ENCODE data around the gene EFCAB12.

EFCAB12 gene

DNA sequence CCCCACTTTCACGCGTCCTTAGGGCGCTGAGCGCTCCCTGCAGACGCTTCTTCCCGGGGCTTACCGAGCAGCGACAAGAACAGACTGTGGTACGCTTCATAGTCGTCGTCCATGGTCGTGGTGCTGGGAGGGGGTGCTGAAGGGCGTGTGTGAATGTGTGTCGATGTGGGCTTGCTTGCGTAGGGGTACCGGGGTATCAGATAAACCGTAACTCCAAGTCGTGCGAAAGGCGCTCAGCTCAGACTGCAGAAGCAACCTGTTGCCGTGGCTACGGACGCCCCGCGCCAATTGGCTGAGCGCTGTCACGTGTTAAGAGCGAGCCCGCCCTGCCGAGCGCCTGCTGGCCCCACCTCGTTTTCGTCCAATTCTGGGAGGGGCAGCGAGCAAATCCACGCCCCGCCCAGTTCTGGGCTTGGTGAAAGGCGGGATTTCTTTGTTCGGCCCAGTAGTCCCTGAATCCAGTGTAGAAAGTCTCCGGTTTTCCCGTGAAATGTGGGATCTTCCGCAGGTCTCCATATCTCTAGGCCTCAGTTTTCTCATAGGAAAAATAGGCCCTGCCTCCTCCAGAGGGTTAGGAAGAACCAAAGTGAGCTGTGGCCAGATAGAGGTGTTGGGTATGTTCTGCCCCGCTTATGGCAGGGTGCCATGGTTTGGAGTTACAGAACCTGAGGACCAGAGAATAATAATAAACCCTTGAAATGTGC lies at the start of gene EFCAB12:
Gene EFCAB12 (minus strand): TSS at position 261 of the 704 bp plus-strand sequence. CDS start 148 bp downstream, at position 113.
- peak; percentile 93 for DNase-seq

DNA sequence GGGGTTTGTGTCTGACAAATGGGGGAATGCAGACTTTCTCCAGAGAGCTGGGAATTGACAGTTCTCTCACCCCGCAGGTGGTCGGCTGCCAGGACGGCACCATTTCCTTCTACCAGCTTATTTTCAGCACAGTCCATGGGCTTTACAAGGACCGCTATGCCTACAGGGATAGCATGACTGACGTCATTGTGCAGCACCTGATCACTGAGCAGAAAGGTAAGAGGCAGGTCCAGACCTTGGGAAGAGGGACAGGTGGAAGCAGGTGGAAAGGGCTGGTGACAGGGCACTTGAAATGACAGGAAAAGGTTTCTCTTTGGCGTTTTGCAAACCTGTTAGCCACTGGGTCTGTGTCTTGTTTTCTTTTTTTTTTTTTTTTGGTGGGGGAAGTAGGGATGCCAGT lies 48.1 kb upstream of the EFCAB12 start:
- no peak for DNase-seq

DNA sequence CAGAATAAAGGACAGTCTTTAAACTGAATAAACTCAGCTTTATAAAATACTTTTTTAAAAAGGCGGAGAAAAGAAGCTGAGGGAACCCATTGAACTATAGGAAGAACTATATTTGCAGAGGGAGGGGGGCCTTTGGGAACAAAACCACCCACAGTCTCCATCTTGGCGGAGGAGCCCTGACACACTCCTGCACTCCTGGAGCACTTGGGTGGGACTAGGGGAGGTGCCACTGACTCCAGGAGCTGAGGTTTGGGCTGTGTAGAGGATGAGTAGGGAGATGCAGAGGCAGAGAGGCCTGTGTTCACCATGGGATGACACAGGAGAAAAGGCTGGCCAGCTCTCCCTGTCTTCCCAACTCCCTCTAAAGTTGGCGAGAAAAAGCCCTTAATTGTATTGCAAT lies 47.4 kb upstream of the EFCAB12 start:
- DNase-seq = no peak

DNA sequence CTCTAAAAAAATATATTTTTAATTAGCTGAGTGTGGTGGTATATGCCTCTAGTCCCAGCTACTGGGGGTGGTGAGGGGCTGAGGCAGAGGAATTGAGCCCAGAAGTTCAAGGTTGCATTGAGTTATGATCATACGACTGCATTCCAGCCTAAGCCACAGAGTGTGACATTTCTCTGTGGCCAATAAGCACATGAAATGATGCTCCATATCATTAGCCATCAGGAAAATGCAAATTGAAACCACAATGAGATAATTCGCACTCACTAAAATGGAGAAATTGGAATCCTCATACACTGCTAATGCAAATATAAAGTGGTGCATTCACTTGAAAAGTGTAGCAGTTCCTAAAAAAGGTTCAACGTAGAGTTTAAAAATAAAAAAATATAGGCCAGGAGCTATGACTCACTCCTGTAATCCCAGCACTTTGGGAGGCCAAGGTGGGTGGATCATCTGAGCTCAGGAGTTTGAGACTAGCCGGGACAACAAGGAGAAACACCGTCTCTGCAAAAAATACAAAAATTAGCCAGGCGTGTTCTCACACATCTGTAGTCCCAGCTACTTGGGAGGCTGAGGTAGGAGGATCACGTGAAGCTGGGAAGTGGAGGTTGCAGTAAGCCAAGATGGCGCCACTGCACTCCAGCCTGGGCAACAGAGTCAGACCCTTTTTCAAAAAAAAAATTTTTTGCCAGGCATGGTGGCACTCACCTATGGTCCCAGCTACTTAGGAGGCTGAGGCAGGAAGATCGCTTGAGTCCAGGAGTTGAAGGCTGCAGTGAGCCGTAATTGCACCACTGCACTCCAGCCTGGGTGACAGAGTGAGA lies 46.8 kb upstream of the EFCAB12 start:
- DNase-seq = no peak

DNA sequence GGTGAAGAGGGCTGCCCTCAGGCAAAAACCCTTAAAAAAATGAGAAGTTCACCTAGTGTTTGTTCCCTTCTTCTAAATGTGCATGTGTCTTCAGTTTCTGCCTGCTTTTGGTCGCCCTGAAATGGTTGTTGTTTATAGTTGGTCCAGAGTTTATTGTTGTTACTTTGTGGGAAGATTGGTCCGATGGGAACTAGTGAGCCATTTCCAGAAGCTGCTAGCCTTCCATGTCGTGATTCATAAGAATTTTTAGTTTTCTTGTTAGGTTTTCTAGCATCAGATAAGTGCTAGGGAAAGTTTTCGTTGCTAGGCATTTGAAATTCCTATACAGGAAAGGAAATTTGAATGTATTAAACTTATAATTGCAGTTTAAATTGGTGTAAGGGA lies 45.3 kb upstream of the EFCAB12 start:
- DNase-seq = no peak

DNA sequence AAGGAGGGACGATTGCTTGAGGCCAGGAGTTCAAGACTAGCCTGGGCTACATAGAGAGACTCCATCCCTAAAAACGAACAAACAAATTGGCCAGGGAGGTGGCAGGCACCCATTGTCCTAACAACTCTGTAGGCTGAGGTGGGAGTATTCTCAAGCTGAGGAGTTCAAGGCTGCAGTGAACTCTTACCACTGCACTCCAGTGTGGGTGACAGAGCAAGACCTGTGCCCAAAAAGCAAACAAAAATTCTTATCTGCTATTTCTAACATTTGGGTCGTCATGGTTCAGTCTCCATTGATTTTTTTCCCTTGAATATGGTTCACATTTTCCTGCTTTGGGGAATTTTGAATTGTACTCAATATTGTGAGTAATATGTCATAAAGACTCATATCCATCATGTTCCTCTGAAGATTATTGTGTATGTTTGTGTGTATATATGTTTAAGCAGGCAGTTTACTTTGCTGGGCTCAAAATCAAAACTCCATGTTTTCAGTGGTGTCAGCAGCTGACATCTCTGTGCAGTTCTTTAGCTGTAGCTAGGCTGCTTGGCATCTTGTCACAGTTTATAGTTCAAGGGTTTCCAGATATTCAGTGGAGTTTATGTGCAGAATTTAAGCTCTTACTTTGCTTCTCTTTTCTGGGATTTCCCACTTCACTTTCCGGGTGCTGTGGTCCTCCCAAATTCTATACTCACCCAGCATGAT lies 44.8 kb upstream of the EFCAB12 start:
- DNase-seq = no peak

DNA sequence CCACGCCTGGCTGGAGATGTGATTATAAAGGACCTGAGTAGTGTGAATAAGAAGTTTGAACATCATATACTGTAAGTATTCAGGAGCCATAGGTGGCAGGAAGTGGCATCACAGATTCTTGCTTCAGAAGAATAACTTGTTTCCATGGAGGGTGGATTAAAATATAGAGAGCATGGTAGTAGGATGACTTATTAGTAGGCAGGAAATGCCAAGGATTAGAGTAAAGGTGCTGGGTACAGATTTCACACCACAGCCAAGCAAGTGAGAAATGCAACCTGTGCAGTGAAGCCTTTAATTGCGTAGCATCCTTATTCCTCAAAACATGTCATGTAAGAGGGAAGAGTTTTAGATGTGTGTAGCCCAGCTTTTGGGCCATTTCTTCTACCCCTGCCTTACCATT lies 42.4 kb upstream of the EFCAB12 start:
- no peak for DNase-seq

DNA sequence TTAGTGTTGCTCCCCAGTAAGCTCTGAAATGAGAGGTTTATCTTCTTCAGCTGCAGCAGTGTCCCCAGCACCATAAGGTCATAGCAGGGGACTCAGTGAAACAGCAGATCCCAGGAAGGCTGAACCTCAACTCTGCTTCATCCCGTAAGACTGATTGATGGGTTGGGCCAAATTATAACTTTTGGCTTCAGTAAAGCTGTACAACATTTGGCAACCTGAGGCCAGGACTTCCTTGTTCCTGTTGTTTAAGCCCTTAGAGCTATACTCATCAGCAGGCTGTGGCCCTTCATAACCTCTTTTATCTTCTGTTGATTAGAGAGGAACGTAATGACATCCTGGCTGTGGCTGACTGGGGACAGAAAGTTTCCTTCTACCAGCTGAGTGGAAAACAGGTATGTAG lies 40.6 kb upstream of the EFCAB12 start:
- no peak for DNase-seq

DNA sequence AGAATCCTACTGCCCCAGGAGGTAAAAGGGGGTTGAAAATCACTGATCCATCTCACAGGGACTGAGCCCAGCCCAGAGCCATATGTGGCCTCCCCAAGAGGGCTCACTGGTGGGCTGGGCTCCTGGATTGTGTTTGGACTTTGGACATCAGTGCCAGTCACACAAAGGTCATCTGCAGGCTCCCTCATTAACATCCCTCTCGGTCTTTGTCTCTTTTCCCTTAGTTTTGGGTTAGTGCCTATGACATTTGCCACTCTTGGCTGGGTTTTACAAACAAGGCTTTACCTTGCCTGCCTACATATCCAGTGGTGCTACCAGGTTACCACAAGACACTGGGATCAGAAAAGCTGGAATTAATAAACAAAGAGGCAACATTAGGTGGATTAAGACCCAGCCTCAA lies 39.5 kb upstream of the EFCAB12 start:
- no peak for DNase-seq

DNA sequence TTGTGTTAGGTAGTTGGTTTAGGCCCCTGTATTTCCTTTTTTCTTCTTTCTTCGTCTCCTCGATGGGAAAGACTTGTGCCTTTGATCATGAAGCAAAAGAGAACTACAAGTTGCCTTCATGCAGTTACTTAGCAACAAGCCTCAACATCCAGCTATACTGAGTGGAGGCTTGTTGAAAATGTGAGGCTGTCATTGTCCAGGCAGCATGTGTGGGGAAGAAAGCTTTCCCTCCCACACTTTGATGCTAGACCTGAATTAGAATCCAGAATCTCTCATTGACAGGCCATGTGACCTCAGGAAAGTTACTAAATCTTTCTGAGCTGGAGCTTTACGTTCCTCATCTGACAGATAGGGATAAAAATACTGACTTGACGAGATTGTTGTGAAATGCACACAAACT lies 35.3 kb upstream of the EFCAB12 start:
- DNase-seq = no peak

DNA sequence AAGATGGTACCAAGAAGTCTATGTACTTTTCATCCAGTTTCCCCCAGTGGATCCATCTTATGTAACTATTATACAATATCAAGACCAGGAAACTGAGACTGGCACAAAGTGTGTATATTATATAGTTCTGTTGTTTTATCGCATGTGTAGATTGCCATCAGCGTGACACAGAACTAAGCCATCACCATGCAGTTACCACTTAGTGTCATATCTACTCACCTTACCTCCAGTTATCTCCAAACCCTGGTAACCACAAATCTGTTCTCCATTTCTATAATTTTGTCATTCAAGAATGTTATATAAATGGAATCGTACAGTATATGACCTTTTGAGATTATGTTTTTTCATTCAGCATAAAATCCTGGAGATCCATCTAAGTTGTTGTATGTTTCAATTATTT lies 34.7 kb upstream of the EFCAB12 start:
- DNase-seq = no peak

DNA sequence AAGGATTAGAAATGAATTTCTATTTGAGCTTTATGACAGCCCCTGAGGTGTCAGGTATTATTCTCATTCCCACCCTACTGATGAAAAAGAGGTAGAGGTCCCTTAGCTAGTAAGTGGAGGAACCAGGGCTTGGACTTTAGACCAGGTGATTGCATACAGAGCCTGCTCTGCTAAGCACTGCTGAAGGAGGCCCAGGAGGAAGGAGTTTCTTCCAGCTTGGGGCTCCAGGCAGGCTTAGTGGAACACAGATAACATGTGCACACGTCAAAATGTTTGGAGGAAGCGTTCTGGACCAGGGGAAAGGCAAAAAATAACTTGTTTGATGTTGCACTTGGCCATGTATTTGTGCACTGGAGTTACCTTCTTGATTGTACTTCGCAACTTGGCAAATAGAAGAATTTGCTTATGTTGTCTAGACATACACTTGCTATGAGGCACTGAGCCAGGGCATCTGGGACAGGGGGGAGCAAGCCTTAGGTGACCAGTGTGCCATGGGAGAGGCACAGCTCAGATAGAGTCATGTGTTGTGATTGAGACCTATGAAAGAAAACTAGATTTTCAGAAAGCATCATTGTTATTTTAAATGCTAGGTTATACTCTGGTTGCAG lies 34.0 kb upstream of the EFCAB12 start:
- no peak for DNase-seq

DNA sequence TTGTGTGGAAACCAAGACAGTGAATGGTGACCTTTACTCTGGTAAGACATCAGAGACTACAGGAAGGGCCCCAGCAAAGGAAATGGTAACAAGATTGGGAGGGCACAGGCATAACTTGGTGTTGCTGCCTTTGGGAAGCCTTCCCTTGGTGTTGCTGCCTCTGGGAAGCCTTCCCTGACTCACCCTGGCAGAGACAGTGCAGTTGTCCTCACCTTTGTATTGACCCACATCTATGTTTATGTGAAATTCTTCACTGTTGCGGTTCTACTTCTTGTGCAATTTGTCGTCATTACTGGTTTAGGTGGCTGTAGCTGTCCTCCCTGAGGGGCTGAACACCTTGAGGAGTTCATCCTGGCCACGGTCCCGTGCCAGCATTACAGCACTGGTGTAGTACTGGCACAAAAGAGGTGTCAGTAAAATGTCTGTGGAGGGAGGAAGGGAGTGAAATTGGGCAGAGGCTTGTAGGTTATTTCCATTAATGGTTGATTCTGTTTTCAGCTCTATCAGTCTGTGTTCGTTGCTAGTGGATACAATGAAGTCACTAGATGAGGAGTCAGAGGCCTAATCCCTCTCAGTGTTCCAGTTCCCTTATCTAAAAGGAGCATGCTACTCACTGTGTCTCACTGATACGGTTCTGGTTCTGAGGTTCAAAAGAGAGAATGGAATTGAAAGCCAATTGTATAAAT lies 33.2 kb upstream of the EFCAB12 start:
- DNase-seq = no peak

DNA sequence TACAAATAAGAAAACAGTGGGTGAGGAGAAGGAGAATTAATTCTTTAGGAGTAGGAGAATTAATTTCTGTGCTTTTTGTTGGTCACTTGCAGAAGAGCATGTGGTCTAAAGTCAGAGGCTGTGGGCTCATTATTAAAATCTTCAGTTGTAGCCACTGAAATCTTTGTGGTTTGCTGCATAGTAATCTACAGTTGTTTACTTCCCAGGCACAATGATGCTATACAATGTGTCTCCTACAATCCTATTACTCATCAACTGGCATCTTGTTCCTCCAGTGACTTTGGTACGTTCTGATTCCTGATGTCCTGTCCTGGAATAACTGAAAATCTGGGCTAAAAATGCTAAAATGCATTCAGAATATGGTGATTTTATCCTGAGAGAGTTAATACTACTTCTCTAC lies 32.6 kb upstream of the EFCAB12 start:
- DNase-seq = no peak

DNA sequence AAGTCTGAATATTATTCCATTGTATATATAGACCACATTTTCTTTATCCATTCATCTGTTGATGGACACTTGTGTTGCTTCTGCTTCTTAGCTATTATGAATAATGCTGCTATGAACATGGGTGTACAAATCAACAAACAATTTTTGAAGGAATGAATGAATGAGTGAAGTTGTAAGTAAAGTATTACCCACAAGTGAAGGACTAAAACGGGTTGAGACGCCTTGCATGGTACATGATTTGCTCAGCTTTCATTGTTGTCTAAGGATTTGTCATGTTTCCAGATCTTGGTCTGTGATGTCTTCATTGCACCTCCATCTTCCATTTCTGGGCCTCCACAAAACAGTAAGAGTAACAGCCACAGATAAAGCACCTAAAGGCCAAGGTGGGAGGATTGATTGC lies 32.1 kb upstream of the EFCAB12 start:
- DNase-seq = no peak

DNA sequence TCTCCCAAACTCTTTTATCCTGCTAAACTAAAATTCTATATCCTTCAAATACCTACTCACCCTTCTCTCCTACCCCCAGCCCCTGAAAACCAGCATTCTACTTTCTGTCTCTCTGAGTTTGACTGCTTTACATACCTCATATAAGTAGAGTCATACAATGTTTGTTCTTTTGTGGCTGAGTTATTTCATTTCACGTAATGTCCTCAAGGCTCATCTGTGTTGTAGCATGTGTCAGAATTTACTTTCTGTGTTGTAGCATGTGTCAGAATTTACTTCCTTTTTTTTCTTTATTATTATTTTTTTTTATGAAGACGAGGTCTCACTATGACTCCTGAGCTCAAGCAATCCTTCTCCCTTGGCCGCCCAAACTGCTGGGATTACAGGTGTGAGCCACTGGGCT lies 31.7 kb upstream of the EFCAB12 start:
- no peak for DNase-seq

DNA sequence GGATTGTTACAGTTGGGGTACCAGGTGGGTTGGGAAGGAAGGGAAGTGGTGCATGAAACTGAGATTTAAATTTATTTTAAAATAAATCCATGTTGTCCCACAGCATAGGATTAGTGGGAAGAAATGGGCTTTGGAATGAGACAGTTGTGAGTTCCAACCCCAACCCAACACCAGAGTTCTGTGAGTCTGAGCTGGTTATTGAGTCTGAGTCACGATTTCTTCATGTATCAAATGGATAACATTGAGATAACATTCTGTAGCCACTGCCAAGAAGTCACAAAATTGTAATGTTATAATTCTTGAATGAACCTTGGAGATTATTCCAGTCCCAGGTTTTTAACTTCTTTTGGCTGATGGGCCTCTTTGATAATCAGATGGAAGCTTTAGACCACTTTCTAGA lies 25.3 kb upstream of the EFCAB12 start:
- no peak for DNase-seq

DNA sequence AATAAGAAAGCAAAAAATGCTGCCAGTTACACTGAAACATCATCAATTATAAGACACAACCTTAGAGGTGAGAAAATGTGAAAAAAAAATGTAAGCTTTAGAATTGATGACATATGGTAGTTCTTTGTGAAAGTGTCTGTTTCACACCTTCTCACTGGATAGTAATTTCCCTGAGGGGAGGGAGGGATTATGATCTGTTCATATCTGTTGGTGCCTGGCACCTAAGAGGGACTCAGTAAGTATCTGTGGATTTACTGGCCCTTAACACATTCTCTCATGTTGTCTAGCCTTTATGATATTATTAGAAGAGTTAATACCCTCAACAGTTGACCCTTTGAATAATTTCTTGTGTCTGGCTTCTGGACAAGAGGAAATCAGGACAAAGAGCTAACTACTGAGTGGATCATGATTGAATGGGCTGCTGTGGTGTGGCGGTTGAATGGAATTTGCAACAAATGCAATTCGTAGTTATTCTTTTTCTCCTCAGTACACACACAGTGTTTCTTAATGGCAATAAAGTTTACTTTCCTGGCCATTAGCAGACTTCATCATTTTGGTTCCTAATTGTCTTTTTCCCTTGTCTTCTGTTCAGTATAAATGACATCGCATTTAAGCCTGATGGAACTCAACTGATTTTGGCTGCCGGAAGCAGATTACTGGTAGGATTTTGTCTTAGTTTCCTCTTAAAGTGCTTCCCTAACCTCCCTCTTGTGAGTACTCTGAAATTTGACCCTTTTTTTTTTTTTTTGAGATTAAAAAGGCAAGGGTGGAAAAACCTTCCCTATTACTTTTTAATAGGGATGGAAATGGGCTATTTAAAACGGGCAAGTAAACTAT lies 21.1 kb upstream of the EFCAB12 start:
- DNase-seq = no peak

DNA sequence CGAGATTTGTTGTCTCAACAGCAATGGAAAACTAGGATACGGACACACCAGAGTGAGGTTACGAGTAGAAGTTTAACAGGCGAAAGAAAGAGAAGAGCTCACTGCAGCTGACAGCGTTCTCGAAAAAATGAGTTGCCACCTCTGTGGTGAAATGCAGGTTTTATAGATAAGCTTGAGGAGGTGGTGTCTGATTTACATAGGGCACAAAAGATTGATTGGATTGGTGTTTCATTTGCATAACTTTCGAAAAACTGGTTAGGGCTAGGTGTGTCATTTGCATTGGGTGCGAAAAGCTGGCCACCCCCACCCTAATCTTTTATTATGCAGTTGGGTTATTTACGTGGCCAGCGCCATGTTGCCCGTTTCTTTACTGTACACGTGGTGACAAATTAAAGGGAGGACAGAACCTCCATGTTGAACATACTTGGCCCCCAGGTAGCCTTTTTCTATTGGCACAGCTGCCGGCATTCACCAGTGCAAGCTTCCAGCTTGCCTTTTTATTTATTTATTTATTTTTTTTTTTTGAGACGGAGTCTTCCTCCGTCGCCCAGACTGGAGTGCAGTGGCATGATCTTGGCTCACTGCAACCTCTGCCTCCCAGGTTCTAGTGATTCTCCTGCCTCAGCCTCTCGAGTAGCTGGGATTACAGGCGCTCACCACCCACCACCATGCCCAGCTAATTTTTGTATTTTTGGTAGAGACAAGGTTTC lies 19.9 kb upstream of the EFCAB12 start:
- DNase-seq = no peak

DNA sequence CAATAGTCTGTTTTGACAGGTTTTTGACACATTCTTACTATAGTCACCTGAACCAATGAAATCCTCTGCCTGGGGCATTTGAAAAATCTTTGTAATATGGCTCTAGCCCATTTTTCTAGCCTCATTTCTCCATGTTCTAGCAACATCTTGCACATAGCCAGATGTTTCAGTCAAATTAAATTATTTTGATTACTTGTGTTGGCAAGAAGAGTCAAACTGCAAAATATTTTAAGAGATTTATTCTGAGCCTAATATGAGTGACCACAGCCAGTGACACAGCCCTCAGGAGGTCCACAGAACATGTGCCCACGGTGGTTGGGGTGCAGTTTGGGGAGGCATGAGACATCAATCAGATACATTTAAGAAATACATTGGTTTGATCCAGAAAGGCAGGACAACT lies 18.5 kb upstream of the EFCAB12 start:
- no peak for DNase-seq

DNA sequence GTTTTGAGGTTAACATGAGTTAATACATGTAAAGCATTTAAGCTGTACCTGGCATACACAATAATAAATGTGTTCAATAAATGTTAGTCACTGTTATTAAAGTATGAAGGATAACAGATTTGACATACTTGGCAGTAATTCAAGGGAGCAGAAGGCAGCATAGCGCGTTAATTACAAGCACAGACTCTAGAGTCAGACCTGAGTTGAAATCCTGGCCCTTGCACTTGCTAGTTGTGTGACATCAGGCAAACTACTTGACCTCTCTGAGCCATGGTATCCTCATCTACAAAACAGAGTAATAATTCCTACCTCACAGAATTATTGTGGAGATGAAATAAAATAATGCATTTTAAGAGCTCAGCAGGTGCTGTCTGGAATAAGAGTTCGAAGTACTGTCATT lies 17.0 kb upstream of the EFCAB12 start:
- DNase-seq = no peak

Measured in stimulated activated CD4-positive, alpha-beta T cell treated with anti-CD3 and anti-CD28 coated beads, Interleukin-15, amount 100 ng/mL, for 24 hours (primary cell).